WTC11 (cell line): ENCODE results near the gene PLEKHM3.

Experiments used
- CREM ChIP-seq: sonication (generic); formaldehyde crosslinking; IDR thresholded peaks from 2 replicates; pipeline ENCODE4 v1.8.1; 2022; ENCODE audit warnings: mild to moderate bottlenecking, missing genetic modification reagents, moderate library complexity
- FOXK1 ChIP-seq: sonication (generic); formaldehyde crosslinking; IDR thresholded peaks from 2 replicates; pipeline ENCODE4 v1.8.0; 2022; ENCODE audit warnings: mild to moderate bottlenecking, moderate library complexity, missing genetic modification reagents
- FOXP1 ChIP-seq: sonication (generic); formaldehyde crosslinking; IDR thresholded peaks from 2 replicates; pipeline ENCODE4 v1.8.0; 2022; ENCODE audit warnings: missing genetic modification reagents, mild to moderate bottlenecking, moderate library complexity, borderline replicate concordance
- IRF2 ChIP-seq: sonication (generic); formaldehyde crosslinking; IDR thresholded peaks from 2 replicates; pipeline ENCODE4 v1.8.0; 2022; ENCODE audit warnings: low read depth, missing genetic modification reagents, borderline replicate concordance
- MAX ChIP-seq: sonication (generic); formaldehyde crosslinking; IDR thresholded peaks from 2 replicates; pipeline ENCODE4 v1.8.0; 2022; ENCODE audit warnings: mild to moderate bottlenecking, missing genetic modification reagents
- NR3C1 ChIP-seq: sonication (generic); formaldehyde crosslinking; conservative IDR thresholded peaks from 2 replicates; pipeline ENCODE4 v1.8.1; 2023; ENCODE audit warnings: low read depth, mild to moderate bottlenecking, missing genetic modification reagents
- SMAD3 ChIP-seq: sonication (generic); formaldehyde crosslinking; IDR thresholded peaks from 2 replicates; pipeline ENCODE4 v1.8.0; 2022; ENCODE audit warnings: missing genetic modification reagents, mild to moderate bottlenecking, borderline replicate concordance
- SOX15 ChIP-seq: fragments of 250-450 bp; sonication (Bioruptor Pico); IDR thresholded peaks from 2 replicates; pipeline ENCODE4 v1.9.0; 2021; ENCODE audit warnings: mild to moderate bottlenecking
- TCF7 ChIP-seq: sonication (generic); formaldehyde crosslinking; IDR thresholded peaks from 2 replicates; pipeline ENCODE4 v1.8.0; 2022; ENCODE audit warnings: mild to moderate bottlenecking, low read depth, missing genetic modification reagents, moderate library complexity
- ZNF263 ChIP-seq: sonication (generic); formaldehyde crosslinking; IDR thresholded peaks from 2 replicates; pipeline ENCODE4 v1.8.1; 2022; ENCODE audit warnings: low read depth, mild to moderate bottlenecking, moderate library complexity, missing genetic modification reagents
- TF ChIP-seq, protein P1 (sequence below): fragments of 250-450 bp; sonication (Bioruptor Pico); IDR thresholded peaks from 2 replicates; pipeline ENCODE4 v1.9.0; 2021; ENCODE audit warnings: mild to moderate bottlenecking
- TF ChIP-seq, protein P2 (sequence below): fragments of 200-600 bp; IDR thresholded peaks from 2 replicates; pipeline ENCODE4 v1.8.0; 2022; ENCODE audit warnings: antibody characterized with exemption
- TF ChIP-seq, protein P3 (sequence below): sonication (generic); formaldehyde crosslinking; IDR thresholded peaks from 2 replicates; pipeline ENCODE4 v1.8.1; 2023; ENCODE audit warnings: mild to moderate bottlenecking, moderate library complexity, missing genetic modification reagents

DNA sequence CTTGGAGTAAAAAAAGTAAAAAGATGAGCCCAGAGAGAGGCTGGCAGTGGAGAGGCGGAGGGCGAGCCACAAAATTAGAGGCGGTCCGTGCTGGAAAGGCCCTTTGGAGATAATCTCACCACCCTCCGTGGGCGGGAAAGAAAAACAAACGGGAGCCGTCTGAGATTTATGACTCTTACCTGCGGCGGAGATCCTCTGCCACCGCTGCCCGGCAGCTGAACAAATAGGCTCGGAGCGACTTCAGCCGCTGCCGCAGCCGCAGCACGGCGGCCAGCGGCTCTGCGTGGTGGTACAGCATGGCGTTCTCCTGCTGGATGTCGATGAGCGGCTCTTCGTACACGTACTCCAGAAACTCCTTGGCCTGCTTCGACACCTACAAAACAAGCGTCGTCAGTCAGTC is 94.6 kb downstream of the PLEKHM3 start:
- TF ChIP-seq, protein P1, sequence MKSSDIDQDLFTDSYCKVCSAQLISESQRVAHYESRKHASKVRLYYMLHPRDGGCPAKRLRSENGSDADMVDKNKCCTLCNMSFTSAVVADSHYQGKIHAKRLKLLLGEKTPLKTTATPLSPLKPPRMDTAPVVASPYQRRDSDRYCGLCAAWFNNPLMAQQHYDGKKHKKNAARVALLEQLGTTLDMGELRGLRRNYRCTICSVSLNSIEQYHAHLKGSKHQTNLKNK (CRISPR knock-in tag) = no peak
- TF ChIP-seq, protein P2, sequence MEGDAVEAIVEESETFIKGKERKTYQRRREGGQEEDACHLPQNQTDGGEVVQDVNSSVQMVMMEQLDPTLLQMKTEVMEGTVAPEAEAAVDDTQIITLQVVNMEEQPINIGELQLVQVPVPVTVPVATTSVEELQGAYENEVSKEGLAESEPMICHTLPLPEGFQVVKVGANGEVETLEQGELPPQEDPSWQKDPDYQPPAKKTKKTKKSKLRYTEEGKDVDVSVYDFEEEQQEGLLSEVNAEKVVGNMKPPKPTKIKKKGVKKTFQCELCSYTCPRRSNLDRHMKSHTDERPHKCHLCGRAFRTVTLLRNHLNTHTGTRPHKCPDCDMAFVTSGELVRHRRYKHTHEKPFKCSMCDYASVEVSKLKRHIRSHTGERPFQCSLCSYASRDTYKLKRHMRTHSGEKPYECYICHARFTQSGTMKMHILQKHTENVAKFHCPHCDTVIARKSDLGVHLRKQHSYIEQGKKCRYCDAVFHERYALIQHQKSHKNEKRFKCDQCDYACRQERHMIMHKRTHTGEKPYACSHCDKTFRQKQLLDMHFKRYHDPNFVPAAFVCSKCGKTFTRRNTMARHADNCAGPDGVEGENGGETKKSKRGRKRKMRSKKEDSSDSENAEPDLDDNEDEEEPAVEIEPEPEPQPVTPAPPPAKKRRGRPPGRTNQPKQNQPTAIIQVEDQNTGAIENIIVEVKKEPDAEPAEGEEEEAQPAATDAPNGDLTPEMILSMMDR = no peak
- no peak for TF ChIP-seq ZNF263 (CRISPR knock-in tag)
- no peak for TF ChIP-seq NR3C1 (CRISPR knock-in tag)
- TF ChIP-seq TCF7 = no peak
- TF ChIP-seq FOXP1 (CRISPR knock-in tag) = no peak
- no peak for TF ChIP-seq SMAD3 (CRISPR knock-in tag)
- TF ChIP-seq SOX15 (CRISPR knock-in tag) = no peak
- TF ChIP-seq MAX = no peak
- TF ChIP-seq, protein P3, sequence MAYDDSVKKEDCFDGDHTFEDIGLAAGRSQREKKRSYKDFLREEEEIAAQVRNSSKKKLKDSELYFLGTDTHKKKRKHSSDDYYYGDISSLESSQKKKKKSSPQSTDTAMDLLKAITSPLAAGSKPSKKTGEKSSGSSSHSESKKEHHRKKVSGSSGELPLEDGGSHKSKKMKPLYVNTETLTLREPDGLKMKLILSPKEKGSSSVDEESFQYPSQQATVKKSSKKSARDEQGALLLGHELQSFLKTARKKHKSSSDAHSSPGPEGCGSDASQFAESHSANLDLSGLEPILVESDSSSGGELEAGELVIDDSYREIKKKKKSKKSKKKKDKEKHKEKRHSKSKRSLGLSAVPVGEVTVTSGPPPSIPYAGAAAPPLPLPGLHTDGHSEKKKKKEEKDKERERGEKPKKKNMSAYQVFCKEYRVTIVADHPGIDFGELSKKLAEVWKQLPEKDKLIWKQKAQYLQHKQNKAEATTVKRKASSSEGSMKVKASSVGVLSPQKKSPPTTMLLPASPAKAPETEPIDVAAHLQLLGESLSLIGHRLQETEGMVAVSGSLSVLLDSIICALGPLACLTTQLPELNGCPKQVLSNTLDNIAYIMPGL (CRISPR knock-in tag) = no peak
- no peak for TF ChIP-seq FOXK1 (CRISPR knock-in tag)
- no peak for TF ChIP-seq IRF2 (CRISPR knock-in tag)
- no peak for TF ChIP-seq CREM (CRISPR knock-in tag)
